Skeletal muscle satellite cell (primary cell): ENCODE measurements around the gene C4orf50.
"Not testable (repeated sequence)": the region's sequence is repeated elsewhere in the genome, so short reads cannot be mapped to it uniquely, and the experiment has no call there.

Experiments used
- H3K27me3 ChIP-seq: 2 replicates; pipeline ENCODE4 v1.7.0; 2013; ENCODE audit warnings: low read length; ENCODE audit not compliant: control insufficient read depth, insufficient read depth
- H3K36me3 ChIP-seq: 2 replicates; pipeline ENCODE4 v1.7.0; 2013; ENCODE audit warnings: mild to moderate bottlenecking, control low read depth, low read length; ENCODE audit not compliant: insufficient read depth
- H3K4me1 ChIP-seq: 2 replicates; pipeline ENCODE4 v1.7.0; 2013; ENCODE audit warnings: low read length; ENCODE audit not compliant: control insufficient read depth, insufficient read depth
- H3K4me2 ChIP-seq: 2 replicates; pipeline ENCODE4 v1.7.0; 2013; ENCODE audit warnings: mild to moderate bottlenecking, low read length
- H3K4me3 ChIP-seq: 2 replicates; pipeline ENCODE4 v1.7.0; 2013; ENCODE audit warnings: low read length
- H3K9ac ChIP-seq: 2 replicates; pipeline ENCODE4 v1.7.0; 2013; ENCODE audit warnings: mild to moderate bottlenecking, low read depth, low read length, moderate library complexity
- H3K9me3 ChIP-seq: replicated peaks from 2 replicates; pipeline ENCODE4 v1.7.0; 2013; ENCODE audit warnings: mild to moderate bottlenecking, control low read depth, low read length

C4orf50 gene

GRCh38 chr4:5998333-5998936 is 19.8 kb downstream of the C4orf50 start:
- Histone ChIP-seq H3K27me3 (peaks cover 10% of the 10 kb centered on the region), H3K4me2 (no peak overlapping the region), H3K9me3 (no peaks in the 10 kb centered on the region), H3K4me3 (no peak overlapping the region), H3K9ac (no peak overlapping the region), H3K4me1 (no peaks in the 10 kb centered on the region), H3K36me3 (no peaks in the 10 kb centered on the region)

- Histone ChIP-seq H3K9ac (no peak overlapping the region), H3K27me3 (peaks cover 10% of the 10 kb centered on the region), H3K4me3 (no peak overlapping the region), H3K9me3 (no peaks in the 10 kb centered on the region), H3K4me1 (no peaks in the 10 kb centered on the region), H3K36me3 (no peaks in the 10 kb centered on the region), H3K4me2 (no peak overlapping the region)
These were observed 21.6 kb downstream of the C4orf50 start for GRCh38 chr4:5996641-5997040.

- Histone ChIP-seq H3K9me3 (no peaks in the 10 kb centered on the region), H3K4me1 (no peaks in the 10 kb centered on the region), H3K4me3 (no peak overlapping the region)
These were observed 22.2 kb downstream of the C4orf50 start for GRCh38 chr4:5995901-5996623.

GRCh38 chr4:5993876-5994811 is 24.1 kb downstream of the C4orf50 start:
- peaks cover 10% of the 10 kb centered on the region for H3K27me3 ChIP-seq
- no peak overlapping the region for H3K4me3 ChIP-seq
- no peaks in the 10 kb centered on the region for H3K36me3 ChIP-seq
- H3K9ac ChIP-seq: no peak overlapping the region
- H3K4me1 ChIP-seq: no peaks in the 10 kb centered on the region
- H3K4me2 ChIP-seq: no peak overlapping the region
- no peaks in the 10 kb centered on the region for H3K9me3 ChIP-seq

More at GRCh38 chr4:5995901-5996623, 22.2 kb downstream of the C4orf50 start:
- peaks cover 10% of the 10 kb centered on the region for H3K27me3 ChIP-seq
- H3K9ac ChIP-seq: no peak overlapping the region
- no peaks in the 10 kb centered on the region for H3K36me3 ChIP-seq
- no peak overlapping the region for H3K4me2 ChIP-seq

- H3K4me1 ChIP-seq, H3K9me3 ChIP-seq, H3K36me3 ChIP-seq, H3K9ac ChIP-seq, H3K4me3 ChIP-seq, H3K4me2 ChIP-seq: not testable (repeated sequence)
- H3K27me3 ChIP-seq: peaks cover 11% of the 10 kb centered on the region
These were observed 24.9 kb downstream of the C4orf50 start for GRCh38 chr4:5993346-5993745.

- H3K4me1 ChIP-seq: no peaks in the 10 kb centered on the region
- H3K9me3 ChIP-seq: no peaks in the 10 kb centered on the region
- no peak overlapping the region for H3K9ac ChIP-seq
- H3K27me3 ChIP-seq: peaks cover 13% of the 10 kb centered on the region
- no peak overlapping the region for H3K4me2 ChIP-seq
- H3K4me3 ChIP-seq: no peak overlapping the region
- no peaks in the 10 kb centered on the region for H3K36me3 ChIP-seq
These were observed 25.4 kb downstream of the C4orf50 start for GRCh38 chr4:5992828-5993321.

- Histone ChIP-seq H3K9me3 (no peaks in the 10 kb centered on the region), H3K36me3 (no peaks in the 10 kb centered on the region), H3K4me2 (no peak overlapping the region), H3K9ac (no peak overlapping the region), H3K4me3 (no peak overlapping the region), H3K27me3 (peaks cover 12% of the 10 kb centered on the region), H3K4me1 (no peaks in the 10 kb centered on the region)
These were observed 25.9 kb downstream of the C4orf50 start for GRCh38 chr4:5992171-5992827.

- H3K4me2 ChIP-seq: no peak overlapping the region
- H3K4me1 ChIP-seq: no peaks in the 10 kb centered on the region
- no peaks in the 10 kb centered on the region for H3K36me3 ChIP-seq
- no peak overlapping the region for H3K4me3 ChIP-seq
- H3K9me3 ChIP-seq: no peaks in the 10 kb centered on the region
- no peak overlapping the region for H3K9ac ChIP-seq
- H3K27me3 ChIP-seq: peaks cover 4% of the 10 kb centered on the region
These were observed 26.8 kb downstream of the C4orf50 start for GRCh38 chr4:5991405-5991804.

GRCh38 chr4:5990446-5991160 is 27.6 kb downstream of the C4orf50 start:
- Histone ChIP-seq H3K4me2 (no peak overlapping the region), H3K36me3 (no peaks in the 10 kb centered on the region), H3K9ac (no peak overlapping the region), H3K9me3 (no peaks in the 10 kb centered on the region), H3K27me3 (peaks cover 4% of the 10 kb centered on the region), H3K4me3 (no peak overlapping the region), H3K4me1 (no peaks in the 10 kb centered on the region)

- Histone ChIP-seq H3K9me3 (no peaks in the 10 kb centered on the region), H3K4me1 (no peaks in the 10 kb centered on the region), H3K4me2 (no peak overlapping the region), H3K27me3 (peaks cover 4% of the 10 kb centered on the region), H3K4me3 (no peak overlapping the region), H3K9ac (no peak overlapping the region), H3K36me3 (no peaks in the 10 kb centered on the region)
These were observed 28.7 kb downstream of the C4orf50 start for GRCh38 chr4:5989236-5990225.
